Pulmonary artery endothelial cell (primary cell): ENCODE results near the gene FASN. TPM values are rescaled to one million over a fixed set of nuclear protein-coding genes. Genes with fewer than 3 reads are reported as not detected.
A peak's percentile ranks its signal among the peaks of the same experiment; 100 is the strongest.
"Not testable (repeated sequence)": the region's sequence is repeated elsewhere in the genome, so short reads cannot be mapped to it uniquely, and the experiment has no call there.

Experiments
- DNase-seq: peaks from one replicate; pipeline ENCODE4 v3.0.0-alpha.2; 2011; ENCODE audit warnings: low read depth, low spot score
- total RNA-seq: library from RNA; depleted of rRNA; stranded (reverse); fragments of >200 nt; gene quantifications from 2 replicates; pipeline ENCODE4 v1.2.3, GENCODE V29; 2014

Gene FASN
- total RNA-seq, 1 donor from 2014 or later: 106 TPM

DNA sequence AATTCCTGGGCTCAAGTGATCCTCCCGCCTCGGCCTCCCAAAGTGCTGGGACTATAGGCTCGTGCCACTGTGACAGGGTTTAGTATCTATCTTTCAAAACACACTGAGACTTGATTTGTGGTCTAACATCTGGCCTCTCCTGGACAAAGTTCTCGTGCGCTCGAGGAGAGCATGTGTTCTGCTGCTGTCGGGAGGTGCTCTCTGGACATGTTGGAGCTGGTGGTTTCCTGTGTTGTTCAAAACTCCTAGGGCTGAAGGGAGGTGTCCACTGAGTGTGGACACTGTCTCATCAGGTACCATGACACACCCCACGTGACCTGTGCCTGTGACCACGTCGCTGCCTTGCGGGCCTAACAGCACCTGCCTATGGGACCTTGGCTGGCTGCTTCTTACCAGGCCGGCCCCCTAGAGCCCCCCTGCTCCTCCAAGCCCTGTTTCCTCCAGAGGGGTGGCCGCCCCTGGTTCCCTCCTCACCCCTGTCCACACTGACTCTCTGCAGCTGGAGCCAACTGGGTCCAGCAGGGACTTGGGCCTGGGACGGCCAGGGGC is 52.0 kb downstream of the FASN start:
- no peak for DNase-seq

DNA sequence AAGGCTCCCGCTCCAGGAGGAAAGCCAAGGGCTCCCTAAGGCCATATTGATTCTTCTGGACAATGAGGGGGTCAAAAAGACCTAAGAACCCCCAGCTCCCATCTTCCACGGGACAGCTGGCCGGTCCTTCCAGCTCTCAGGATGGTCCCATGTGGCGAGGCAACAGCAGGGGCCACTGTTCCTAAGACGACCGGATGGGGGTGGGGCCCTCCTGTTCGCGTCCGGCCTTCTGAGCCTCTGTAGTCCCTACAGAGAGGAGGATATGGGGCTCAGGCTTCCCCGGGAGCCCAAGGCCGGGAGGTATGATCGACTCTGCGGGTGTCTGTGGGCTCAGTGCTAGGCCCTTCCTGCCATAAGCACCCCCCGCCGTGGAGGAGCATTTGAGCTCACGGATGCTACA is 54.5 kb downstream of the FASN start:
- DNase-seq: no peak

DNA sequence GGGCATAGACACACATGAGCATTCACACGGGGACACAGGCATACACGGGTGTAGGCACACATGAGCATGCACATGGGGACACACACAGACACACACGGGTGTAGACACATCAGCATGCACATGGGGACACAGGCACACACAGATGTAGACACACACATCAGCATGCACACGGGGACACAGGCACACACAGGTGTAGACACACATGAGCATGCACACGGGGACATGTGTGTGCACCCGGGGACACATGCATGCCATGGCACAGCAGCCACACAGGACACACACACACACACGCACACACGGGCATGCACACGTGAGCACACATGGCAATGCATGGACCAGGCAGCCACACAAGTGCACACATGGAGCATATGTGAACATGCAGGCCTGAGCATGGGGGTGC is 55.4 kb downstream of the FASN start:
- no peak for DNase-seq

DNA sequence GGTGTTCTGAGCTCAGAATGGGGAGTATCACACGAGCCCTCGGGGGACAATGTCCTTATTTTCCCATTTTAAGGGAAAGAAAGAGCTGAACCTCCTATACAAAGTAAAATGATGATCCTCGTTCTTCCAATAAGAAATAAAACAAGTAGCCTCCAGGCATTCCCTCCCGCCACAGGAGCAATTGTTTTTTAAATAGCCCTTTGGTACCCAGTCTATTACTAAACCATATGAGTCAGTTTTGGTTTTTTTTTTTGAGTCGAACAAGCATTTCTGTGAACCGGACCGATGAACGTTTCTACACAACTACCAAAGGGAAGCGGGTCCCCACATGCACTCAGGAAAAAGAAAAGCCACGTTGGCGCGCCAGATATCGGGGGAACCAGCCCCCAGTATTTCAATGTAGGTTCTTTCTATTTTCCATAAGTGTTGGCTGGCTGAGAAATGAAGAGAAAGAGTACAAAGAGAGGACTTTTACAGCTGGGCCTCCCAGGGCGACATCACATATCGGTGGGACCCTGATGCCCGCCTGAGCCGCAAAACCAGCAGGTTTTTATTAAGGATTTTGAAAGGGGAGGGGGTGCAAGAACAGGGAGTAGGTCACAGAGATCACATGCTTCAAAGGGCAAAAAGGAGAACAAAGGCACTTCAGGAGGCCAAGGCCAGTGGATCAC is 56.8 kb downstream of the FASN start:
- no peak for DNase-seq

DNA sequence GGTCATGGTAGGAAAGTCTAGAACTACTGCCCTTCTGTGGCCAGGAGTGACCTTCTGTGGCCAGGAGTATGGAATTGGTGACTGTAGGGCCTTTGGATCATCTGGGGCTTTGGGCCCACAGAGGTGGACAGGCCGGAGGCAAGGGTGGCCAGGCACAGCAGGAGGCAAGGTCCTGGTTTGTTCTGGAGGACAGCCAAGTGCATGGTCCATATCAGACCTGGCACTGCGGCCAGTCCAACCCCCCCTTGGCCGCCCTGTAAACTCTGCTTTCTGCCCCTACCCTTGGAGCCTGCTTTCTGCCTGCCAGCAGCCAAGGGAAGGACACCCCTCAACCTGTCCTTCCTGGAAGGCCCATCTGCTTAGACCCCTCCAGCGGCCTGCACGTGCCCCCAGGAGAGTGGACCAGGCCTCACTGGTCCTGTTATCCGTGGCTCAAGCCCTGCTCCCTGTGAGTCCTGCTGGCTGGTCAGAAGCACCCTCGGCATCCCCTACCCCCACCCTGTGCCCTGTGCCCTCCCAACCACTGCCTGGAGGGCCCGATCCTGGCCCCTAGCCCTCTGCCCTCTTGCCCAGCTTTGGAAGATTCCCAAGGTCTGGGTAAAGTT is 58.2 kb downstream of the FASN start:
- DNase-seq: no peak

DNA sequence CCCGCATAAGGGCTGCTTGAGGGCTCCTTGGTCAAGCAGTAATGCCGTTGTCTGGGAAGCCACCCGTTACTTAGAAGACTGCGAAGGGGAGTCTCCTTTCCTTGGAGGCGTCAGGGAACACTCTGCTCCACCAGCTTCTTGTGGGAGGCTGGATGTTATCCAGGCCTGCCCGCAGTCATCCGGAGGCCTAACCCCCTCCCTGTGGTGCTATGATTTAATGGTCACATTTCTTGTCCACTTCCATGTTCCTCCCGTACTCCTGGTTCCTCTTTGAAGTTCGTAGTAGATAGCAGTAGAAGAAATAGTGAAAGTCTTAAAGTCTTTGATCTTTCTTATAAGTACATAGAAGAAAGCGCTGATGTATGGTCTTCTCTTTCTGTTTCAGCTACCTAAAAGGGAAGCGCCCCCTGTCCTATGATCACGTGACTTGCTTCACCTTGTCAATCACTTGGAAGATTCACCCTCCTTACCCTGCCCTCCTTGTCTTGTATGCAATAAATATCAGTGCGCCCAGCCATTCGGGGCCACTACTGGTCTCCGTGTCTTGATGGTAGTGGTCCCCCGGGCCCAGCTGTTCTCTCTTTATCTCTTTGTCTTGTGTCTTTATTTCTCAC is 59.1 kb downstream of the FASN start:
- not testable (repeated sequence) for DNase-seq

DNA sequence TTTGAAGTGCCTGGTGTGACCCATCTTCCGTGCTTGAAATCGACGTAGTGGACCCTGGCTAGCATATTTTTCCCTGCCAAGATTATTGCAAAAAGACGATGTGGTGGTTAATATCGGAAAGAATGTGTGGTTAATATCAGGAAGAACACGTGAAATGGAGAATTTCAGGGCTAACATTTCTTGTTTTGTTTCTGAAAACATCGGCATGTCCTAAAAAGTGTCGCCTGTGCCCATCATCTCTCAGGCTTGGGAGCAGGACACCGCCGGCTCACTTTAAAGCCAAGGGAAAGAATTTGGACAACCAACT is 60.2 kb downstream of the FASN start:
- DNase-seq: no peak

DNA sequence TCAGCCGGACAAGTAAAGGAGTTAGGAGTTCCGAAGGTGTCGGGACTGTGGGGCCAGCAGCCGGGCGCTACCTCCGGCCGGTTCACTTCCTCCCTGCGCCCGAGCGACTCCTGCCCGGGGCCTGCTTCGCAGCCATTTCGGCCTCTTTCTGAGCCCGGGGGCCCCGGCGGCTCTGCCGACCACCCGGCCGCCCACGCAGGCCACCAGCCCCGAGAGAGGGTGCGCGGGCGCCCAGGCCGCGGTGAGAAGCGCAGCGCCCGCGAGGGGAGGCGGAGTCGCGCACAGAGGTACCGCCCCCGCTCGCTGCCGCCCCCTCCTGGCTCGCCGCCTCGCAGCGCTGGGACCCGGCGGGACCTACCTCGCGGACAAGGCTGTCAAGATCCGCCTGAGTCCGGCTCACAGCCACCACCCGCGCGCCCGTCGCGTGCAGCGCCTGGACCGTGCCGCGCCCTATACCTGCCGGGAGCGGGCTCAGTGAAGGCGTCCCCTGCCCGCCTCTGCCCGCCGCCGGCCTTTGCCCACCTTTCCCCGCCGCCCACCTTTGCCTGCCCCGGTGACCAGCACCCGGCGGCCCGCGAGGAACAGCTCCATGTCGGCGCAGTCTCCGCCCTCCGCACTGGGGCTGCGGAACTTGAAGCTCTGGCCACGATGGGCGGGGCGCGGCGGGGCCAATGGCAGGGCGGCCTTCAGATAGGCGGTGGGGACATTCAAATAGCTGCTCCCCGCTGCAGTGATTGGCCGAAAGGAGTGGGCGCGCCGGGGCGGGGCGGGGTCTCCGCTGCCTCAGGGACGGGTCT is 60.7 kb downstream of the FASN start, which contains the start of gene DCXR:
TSS of gene DCXR (minus strand) at position 606 of the 797 bp plus-strand sequence. CDS start at position 591, 15 bp downstream.
- DNase-seq: peak; percentile 80

DNA sequence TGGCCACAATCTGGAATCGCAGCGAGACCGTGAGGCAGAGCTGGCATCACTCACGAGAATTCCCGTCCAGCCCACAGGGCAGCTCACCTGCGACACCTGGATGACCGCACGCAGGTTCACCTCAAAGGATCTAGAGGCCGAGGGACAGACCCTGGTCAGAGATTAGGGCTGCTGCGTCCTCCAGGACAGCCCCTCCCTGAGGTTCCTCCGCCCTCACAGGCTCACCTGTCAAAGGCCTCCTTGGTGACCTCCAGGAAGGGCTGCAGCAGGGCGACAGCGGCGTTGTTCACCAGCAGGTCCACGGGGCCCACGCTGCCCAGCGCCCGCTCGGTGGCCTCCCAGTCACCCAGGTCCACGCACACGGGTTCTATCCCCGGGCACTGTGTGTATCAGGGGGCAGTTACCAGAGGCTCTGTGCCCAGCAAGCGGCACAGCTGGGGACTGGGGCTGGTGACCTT is 61.4 kb downstream of the FASN start:
- no peak for DNase-seq

DNA sequence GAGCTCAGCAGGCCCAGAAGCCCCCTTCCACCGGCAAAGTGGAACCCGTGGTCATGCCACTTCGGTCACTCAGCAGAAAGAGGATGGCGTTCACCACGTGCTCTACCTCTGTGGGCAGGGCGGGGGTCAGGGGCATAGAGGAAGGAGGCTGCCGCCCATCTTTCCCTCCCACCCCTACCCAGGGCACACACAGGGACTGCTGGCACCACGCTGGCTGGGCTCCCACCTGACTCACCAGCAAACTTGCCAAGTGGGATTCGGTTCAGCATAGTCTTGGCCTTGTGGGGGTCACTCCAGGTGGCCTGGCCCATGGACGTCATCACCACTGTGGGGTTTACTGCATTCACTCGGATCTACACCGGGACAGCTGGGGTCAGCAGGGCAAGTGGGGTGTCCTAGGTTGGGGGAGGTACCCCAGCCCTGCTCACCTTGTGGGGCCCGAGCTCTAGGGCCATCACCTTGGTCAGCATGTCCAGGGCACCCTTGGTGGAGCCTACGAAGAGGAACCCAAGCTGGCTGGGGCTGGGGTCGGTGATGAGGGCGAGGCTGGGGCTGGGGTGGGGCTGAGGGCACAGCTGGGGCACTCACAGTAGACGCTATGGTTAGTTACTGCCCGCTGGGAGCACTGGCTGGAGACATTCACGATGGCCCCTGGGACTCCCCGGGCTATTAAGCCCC is 61.9 kb downstream of the FASN start:
- DNase-seq: no peak

DNA sequence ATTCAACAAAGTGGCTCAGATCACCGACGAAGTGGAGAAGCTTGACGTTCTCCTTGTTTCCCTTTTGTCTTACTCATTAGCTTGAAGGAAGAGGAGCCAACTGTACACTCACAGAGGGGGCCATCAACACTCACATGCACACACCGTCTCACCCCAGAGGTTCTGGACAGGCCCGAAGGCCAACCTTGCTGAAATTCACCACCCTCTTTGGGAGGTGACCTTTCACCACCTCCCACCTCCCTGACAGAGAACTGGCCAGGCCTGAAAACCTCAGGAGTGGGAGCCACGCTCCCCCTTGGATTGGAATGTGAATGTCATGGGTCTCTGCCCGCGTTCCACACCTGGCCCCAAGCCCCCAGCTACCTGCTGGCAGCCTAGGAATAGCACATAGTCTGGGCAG is 62.5 kb downstream of the FASN start:
- DNase-seq: no peak

DNA sequence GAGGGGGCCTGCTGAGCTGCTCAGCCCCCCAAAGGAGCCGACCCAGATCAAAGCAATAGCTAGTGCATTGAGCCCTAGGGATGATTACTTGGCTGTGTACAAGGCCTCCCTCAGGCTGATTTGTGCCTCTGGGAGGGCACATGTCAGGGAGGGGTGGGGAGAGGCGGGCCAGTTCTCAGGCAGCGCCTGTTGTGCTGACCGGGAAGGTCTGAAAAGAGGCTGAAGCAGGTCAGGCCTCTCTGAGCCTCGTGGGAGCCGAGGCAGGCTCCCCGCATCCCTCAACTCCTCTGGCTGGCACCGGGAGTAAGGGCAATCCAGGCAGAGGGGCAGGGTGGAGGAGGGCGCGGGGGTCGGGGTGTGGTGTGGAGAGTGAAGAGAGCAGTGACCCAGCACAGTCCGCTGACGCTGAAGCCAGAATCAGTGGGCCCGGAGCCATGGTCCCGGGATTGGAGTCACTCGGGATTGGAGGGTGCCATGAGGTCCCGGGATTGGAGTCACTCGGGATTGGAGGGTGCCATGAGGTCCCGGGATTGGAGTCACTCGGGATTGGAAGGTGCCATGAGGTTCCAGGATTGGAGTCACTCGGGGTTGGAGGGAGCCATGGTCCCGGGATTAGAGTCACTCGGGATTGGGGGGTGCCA is 63.5 kb downstream of the FASN start:
- DNase-seq: no peak

DNA sequence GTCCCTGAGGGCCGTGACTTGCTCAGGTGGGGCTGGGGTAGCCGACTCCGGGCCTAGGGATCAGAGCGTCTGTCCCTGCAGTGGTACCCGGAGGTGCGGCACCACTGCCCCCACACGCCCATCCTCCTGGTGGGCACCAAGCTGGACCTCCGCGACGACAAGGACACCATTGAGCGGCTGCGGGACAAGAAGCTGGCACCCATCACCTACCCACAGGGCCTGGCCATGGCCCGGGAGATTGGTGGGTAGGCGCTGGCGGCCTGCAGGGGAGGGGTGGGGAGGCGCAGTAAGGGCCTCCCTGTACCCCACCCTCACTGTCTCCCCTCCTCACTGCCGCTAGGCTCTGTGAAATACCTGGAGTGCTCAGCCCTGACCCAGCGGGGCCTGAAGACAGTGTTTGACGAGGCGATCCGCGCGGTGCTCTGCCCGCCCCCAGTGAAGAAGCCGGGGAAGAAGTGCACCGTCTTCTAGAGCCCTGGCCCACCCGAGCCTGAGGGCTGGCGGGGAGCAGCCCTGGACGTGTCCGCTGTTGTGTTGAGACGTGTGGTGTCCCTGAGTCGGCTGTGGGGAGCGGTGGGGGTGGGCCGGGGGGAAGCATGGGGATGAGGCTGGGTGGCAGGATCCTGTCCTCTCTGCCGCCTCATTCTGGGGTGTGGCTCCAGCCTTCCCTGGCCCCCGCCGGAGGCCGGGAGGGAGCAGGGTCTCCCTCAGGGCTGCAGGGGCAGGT is 64.5 kb downstream of the FASN start:
- no peak for DNase-seq

DNA sequence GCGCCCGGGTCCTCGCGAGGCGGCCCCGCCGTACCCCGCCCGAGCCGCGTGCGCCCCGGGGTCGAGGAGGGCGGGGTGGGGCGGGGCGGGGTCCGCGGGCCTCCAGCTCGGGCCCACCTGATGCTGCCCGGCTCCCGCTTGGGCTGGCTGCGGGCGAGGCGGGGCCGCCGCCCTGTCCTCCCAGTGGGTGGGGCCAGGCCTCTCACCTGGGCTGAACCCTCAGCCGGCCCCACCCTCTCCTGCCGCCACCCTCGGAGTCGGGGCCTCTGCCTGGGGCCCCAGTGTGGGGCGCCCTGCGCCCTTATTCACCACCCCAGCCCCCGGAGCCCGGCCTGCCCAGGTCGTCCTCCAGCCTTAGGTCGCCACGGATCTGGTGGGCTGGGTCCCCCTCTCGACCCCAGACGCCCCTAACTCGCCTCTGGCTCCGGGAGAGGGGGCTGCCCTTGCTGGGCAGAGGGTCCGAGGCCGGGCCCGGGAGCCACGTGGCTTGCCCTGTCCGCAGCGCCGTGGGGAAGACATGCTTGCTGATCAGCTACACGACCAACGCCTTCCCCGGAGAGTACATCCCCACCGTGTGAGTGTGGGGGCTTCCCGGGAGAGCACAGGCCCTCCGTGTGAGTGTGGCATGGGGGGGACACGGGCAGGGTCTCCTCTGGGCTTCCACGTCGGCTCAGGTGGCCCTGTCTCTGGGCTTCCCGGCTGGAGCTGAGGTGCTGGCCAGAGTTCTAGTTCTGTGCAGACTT is 66.0 kb downstream of the FASN start:
- DNase-seq: no peak

DNA sequence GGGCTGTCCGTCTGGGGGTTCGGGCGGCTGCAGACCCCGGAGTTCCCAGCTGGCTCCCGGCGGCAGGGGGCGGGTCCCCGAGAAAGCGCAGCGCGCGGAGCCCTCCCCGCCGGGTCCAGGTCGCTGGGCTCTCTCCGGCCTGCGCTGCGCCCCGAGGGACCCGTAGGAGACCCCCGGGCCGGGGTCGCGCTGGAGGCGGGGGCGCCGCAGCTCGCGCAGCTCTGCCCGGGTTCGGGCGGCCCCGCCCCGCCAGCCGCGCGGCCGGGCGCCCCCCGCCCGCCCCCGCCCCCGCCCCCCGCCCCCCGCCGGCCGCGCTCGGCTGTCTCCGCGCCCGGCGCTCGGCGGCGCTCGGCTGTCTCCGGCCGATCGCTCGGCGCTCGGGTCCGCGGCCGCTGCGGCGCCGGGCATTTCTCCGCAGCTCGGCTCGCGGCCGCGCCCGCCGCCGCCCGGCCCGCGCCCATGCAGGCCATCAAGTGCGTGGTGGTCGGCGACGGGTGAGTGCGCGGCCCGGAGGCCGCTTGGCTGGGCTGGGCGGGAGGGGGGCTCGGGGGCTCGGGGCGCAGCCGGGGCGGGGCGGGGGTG is 66.6 kb downstream of the FASN start, which contains the start of gene RAC3:
TSS of gene RAC3 (plus strand) at position 376 of the 582 bp plus-strand sequence. CDS start at position 460, 84 bp downstream.
- no peak for DNase-seq

DNA sequence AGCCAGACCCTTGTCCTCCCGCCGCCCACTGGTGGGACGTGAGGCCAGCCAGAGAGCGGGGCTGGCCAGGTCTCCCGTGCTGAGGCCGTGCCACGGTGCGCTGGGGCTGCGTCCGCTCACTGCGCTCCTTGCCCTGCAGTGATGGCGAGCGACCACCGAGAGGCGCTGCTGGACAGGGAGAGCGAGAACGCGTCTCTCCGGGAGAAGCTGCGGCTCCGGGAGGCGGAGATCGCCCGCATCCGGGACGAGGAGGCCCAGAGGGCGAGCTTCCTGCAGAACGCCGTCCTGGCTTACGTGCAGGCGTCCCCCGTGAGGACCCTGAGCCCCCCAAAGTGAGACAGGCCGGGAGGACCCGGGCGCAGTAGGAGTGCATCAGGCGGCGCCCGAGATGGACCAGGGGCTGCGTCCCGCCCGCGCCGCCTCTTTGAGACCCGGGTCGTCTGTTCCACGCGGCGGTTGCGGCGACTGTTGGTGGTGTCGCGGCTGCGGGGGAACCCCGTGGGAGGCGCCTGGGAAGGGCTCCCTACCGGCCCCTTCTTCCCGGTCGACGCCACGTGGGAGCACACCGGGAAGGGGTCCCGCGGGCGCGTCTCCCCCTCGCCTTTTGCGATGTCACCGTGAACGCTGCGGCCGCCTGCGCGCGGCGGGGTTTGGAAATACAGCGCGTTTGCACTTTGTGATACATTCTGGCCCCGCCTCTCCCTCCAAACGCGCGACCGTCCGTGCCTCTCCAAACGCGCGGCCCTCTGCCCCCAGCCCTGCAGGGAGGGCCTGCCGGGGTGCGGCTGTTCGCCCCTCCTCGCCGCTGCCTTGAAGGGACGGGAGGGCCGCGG is 67.3 kb downstream of the FASN start:
- DNase-seq: peak; percentile 54

DNA sequence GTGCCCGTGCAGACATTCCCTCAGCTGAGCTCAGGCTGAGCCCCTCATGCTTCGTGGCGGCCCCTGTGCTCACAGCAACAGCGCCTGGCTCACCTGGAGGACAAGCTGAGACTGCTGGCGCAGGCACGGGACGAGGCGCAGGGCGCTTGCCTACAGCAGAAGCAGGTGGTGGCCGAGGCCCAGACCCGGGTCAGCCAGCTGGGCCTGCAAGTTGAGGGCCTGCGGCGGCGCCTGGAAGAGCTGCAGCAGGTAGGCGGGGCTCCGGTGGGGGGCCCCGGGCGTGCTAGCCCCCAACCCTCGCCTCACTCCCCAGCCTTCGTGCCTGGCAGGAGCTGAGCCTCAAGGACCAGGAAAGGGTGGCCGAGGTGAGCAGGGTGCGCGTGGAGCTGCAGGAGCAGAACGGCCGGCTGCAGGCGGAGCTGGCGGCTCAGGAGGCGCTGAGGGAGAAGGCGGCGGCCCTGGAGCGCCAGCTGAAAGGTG is 68.0 kb downstream of the FASN start:
- no peak for DNase-seq

DNA sequence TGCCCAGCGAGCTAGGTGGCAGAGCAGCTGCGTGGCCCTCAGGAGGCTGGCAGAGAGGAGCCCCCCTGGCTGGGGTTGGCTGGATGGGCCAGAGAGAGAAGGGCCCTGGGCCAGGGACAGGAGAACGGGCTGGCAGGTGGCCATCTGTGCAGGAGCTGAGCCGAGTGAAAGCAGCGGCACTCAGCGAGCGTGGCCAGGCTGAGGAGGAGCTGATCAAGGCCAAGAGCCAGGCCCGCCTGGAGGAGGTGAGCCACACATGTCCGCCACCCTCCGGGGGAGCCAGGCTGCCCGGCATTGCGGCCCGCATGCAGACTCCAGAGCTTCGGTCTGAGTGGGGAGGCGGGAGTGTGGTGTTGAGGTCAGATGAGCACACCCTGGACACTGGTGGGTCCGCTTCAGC is 68.6 kb downstream of the FASN start:
- no peak for DNase-seq
